HG03575 (cell line): ENCODE measurements around the gene AKNA.
"Not testable (repeated sequence)": the region's sequence is repeated elsewhere in the genome, so short reads cannot be mapped to it uniquely, and the experiment has no call there.

Experiments used
- ATAC-seq: cut with Tn5 transposase; IDR thresholded peaks from one replicate; pipeline ENCODE4 v1.9.1; 2021; ENCODE audit not compliant: unreplicated experiment, insufficient number of reproducible peaks, low FRiP score; ENCODE audit errors: extremely low read depth

AKNA gene

DNA sequence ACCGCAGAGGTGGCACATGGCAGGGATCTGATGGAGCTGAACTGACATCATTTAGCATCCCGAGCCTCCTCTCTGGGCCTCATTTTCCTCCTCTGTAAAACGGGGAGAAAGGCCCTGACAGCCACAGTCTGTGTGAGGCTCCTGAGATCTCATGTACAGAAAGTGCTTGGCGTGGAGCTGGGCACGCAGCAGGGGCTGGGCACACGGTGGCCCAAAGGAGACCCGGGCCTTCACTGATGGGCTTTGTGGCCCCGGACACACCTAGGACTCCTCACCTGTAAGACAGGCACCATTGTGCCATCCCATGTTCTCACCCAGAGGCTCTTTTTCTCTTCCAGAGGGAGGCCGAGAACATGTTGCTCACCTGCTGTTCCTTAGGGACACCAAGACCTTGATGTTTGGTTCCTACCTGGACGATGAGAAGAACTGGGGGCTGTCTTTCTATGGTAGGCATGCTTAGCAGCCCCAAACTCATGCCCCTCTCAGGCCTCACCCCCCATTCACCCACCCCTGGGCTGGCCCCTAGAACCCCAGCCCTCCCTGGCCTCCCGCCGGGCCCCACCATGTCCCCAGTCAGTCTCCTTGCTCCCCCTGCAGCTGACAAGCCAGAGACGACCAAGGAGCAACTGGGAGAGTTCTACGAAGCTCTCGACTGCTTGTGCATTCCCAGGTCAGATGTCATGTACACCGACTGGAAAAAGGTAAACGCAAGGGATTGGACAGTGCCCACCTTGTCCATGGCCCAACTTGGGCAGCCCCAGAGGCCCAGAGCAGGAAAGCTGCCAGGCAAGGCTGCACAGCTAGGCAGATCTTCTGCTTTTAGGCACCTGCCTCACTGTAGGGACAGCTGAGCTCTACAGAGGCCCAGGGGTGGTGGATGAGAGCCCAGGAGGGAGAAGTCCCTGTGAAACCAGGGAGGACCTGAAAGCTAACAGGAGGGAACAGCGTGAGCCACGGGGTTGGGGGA, 56.3 kb downstream of the AKNA start:
- not testable (repeated sequence) for ATAC-seq

DNA sequence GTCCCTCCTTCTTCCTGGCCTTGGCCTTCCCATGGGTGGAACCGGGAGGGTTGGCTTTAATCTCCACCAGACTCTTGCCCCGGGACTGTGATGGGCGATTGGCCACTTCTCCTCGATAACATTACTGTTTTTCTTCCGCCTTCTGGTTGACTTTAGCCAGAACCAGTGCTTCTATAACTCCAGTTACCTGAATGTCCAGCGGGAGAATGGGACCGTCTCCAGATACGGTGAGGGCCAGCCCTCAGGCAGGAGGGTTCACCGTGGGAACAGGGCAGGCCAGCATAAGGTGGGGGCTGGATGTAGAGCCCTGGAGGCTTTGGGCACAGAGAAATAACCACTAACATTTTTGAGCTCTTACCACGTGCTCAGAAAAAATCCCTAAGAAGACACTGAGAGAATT, 57.1 kb downstream of the AKNA start:
- no peak for ATAC-seq

GRCh38 chr9:114329625-114330022, 58.2 kb downstream of the AKNA start, which contains the start of gene ORM2:
Gene ORM2, plus strand, starts transcription at chr9:114329869. Its CDS starts 36 bp downstream, at chr9:114329905.
- ATAC-seq, result not testable (repeated sequence)

GRCh38 chr9:114328937-114329624, 58.7 kb downstream of the AKNA start:
- ATAC-seq, result not testable (repeated sequence)

DNA sequence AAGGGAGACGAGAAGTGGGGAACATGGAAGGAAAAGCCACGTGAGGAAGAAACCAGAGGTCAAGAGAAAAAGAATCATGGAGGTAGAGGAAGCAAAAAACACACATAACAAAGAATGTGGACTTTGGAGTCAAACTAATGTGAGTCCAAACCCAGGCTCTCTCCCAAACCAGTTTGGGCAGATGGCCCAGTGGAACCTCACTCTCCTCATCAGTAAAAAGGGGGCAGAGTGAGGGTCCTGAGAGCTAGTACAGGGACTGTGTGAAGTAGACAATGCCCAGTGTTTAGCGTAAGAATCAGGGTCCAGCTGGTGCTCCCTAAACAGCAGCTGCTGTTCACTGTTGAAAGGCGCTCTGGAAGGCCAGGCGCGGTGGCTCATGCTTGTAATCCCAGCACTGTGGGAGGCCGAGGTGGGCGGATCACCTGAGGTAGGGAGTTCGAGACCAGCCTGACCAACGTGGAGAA, 59.4 kb downstream of the AKNA start:
- ATAC-seq, result not testable (repeated sequence)

- no peak for ATAC-seq
Measured at GRCh38 chr9:114327749-114328148, 60.0 kb downstream of the AKNA start.

DNA sequence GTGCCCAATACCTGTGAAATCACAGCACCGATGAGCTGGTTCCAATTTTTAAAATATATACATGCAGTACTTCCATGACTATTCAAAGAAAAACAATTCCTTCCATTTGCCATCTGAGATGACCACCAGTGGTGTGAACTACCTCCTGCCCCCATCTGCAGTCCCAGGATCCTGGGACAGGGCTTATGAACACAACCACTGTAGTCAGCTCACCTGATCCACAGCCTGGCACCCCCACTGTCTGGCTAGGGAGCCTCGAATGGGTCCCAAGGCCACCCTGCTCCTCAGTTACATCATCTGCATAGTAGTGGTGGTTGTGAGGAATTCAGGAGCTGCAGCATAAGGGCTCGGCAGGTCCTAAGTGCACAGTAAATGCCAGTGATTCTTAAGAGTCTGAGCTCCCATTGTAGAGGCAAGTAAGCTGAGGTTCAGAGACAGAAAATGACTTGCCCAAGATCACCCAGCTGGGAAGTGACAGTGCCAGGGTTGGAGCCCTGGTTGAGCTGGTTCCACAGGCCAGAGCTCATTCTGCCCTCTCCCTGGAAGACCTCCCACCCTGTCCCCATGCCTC, 62.0 kb downstream of the AKNA start:
- ATAC-seq, result not testable (repeated sequence)

GRCh38 chr9:114324965-114325364, 62.8 kb downstream of the AKNA start:
- not testable (repeated sequence) for ATAC-seq

GRCh38 chr9:114324492-114324891, 63.3 kb downstream of the AKNA start:
- no peak for ATAC-seq

DNA sequence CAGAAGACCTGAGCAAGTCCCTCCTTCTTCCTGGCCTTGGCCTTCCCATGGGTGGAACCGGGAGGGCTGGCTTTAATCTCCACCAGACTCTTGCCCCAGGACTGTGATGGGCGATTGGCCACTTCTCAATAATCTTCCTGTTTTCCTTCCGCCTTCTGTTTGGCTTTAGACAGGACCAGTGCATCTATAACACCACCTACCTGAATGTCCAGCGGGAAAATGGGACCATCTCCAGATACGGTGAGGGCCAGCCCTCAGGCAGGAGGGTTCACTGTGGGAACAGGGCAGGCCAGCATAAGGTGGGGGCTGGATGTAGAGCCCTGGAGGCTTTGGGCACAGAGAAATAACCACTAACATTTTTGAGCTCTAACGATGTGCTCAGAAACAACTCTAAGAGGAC, 63.9 kb downstream of the AKNA start:
- not testable (repeated sequence) for ATAC-seq

DNA sequence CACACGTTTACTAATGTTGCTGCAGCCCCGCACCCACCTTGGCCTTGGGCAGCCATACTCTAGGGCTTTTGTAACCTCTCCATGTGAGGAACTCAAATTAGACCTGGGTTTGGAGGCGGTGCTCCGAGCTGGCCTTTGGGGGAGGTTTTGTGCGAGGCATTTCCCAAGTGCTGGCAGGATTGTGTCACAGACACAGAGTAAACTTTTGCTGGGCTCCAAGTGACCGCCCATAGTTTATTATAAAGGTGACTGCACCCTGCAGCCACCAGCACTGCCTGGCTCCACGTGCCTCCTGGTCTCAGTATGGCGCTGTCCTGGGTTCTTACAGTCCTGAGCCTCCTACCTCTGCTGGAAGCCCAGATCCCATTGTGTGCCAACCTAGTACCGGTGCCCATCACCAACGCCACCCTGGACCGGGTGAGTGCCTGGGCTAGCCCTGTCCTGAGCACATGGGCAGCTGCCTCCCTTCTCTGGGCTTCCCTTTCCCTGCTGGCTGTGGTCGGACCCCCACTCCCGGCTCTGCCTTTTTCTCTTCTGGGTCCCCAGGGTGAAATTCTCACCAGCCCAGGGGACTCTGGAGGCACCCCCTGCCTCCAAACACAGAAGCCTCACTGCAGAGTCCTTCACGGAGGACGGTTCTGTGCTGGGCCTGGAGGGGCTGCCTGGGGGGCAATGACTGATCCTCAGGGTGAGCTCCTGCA, 64.8 kb downstream of the AKNA start, which contains the start of gene ORM1:
Gene ORM1, plus strand, starts transcription at position 268 of the 701 bp plus-strand sequence. Its CDS starts 36 bp downstream, at position 304.
- ATAC-seq, result not testable (repeated sequence)

- ATAC-seq, result not testable (repeated sequence)
Measured at GRCh38 chr9:114322160-114322818, 65.5 kb downstream of the AKNA start.

DNA sequence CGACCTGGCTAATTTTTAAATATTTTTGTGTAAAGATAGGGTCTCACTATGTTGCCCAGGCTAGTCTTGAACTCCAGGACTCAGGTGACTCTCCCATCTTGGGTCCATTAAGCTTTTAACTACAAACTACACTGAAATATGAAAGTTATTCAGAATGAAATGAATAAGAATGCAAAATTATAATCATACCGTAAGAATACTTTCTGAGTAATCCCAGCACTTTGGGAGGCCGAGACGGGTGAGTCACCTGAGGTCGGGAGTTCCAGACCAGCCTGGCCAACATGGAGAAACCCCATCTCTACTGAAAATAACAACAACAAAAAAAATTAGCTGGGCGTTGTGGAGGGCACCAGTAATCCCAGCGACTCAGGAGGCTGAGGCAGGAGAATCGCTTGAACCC, 66.0 kb downstream of the AKNA start:
- no peak for ATAC-seq

DNA sequence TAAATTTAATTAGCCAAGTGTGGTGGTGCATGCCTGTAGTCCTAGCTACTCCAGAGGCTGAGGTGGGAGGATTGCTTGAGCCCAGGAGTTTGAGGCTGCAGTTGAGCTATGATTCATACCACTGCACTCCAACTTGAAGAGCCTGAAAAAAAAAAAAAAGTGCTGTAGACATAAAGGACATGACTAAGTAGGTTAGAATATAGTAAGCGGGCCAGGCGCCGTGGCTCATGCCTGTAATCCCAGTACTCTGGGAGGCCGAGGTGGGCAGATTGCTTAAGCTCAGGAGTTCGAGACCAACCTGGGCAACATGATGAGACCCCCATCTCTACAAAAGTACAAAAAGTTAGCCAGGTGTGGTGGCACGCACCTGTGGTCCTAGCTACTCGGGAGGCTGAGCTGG, 67.1 kb downstream of the AKNA start:
- ATAC-seq, result not testable (repeated sequence)

- ATAC-seq, result no peak
Measured at GRCh38 chr9:114319147-114319546, 68.6 kb downstream of the AKNA start.

GRCh38 chr9:114318416-114318815, 69.4 kb downstream of the AKNA start:
- no peak for ATAC-seq

DNA sequence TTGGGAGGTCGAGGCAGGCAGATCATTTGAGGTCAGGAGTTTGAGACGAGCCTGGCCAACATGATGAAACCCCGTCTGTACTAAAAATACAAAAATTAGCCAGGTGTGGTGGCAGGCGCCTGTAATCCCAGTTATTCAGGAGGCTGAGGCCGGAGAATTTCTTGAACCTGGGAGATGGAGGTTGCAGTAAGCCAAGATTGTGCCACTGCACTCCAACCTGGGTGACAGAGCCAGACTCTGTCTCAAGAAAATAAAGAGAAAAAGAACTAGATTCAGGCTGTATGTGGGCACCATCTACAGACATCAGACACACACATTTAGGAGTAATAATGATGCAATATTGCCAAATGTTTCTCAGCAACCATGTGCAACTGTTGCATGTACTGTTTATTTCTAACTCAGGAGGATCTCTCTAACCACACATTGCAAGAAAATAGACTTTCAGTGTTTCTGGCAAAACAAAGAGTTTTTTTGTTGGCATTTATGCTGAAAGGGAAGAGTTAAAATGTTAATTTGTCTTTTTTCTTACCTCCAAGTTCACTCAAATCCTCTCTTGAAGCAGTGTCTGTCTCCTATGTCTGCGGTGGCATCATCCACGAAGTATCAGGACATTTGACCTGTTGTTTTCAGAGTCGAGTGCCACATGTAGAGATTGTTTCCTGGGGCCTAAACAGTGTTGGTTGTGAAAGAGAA, 70.0 kb downstream of the AKNA start:
- ATAC-seq, result no peak
